GM23338 (cell line): ENCODE data around the gene FKBP8. TPM values are rescaled to one million over a fixed set of nuclear protein-coding genes. Genes with fewer than 3 reads are reported as not detected.
A peak's percentile ranks its signal among the peaks of the same experiment; 100 is the strongest.

Experiments used
- ATAC-seq: fragments of 200-7000 bp; cut with Tn5 transposase; 3 replicates; pipeline ENCODE4 v1.9.1; 2020
- DNase-seq: peaks from one replicate; pipeline ENCODE4 v3.0.0-alpha.2; 2015; ENCODE audit warnings: low spot score
- H2AFZ ChIP-seq: fragments of 200-600 bp; sonication (generic); 2 replicates; pipeline ENCODE4 v1.8.0; 2016; ENCODE audit warnings: antibody characterized with exemption, mild to moderate bottlenecking, moderate library complexity
- H3F3A ChIP-seq: fragments of 200-600 bp; sonication (generic); replicated peaks from 2 replicates; pipeline ENCODE4 v1.8.0; 2017; ENCODE audit warnings: antibody characterized with exemption, mixed run types, low read depth
- H3K27ac ChIP-seq: fragments of 200-600 bp; sonication (generic); 2 replicates; pipeline ENCODE4 v1.6.1; 2016; ENCODE audit warnings: low read depth
- H3K27me3 ChIP-seq: fragments of 200-600 bp; sonication (generic); 2 replicates; pipeline ENCODE4 v1.8.0; 2016; ENCODE audit warnings: mild to moderate bottlenecking, mixed run types, moderate library complexity; ENCODE audit not compliant: insufficient read depth
- H3K36me3 ChIP-seq: fragments of 200-600 bp; sonication (generic); 2 replicates; pipeline ENCODE4 v1.8.0; 2016; ENCODE audit warnings: mild to moderate bottlenecking; ENCODE audit not compliant: insufficient read depth
- H3K4me1 ChIP-seq: fragments of 200-600 bp; sonication (generic); 2 replicates; pipeline ENCODE4 v1.8.0; 2016; ENCODE audit warnings: mild to moderate bottlenecking, moderate library complexity; ENCODE audit not compliant: insufficient read depth
- H3K4me2 ChIP-seq: fragments of 200-600 bp; sonication (generic); 2 replicates; pipeline ENCODE4 v1.7.1; 2017; ENCODE audit warnings: mixed run types
- H3K4me3 ChIP-seq: fragments of 200-600 bp; sonication (generic); 2 replicates; pipeline ENCODE4 v1.6.1; 2016; ENCODE audit warnings: mixed run types
- H3K79me2 ChIP-seq: fragments of 200-600 bp; sonication (generic); replicated peaks from 2 replicates; pipeline ENCODE4 v1.8.0; 2017; ENCODE audit warnings: mild to moderate bottlenecking; ENCODE audit not compliant: insufficient read depth
- H3K9me2 ChIP-seq: fragments of 200-600 bp; sonication (generic); 2 replicates; pipeline ENCODE4 v1.8.0; 2017; ENCODE audit not compliant: insufficient read depth
- H4K20me1 ChIP-seq: fragments of 200-600 bp; sonication (generic); replicated peaks from 2 replicates; pipeline ENCODE4 v1.8.0; 2017; ENCODE audit warnings: mild to moderate bottlenecking; ENCODE audit not compliant: insufficient read depth
- H3K27ac Mint-ChIP-seq: 2 replicates; pipeline ENCODE4 v1.8.0; 2020; ENCODE audit warnings: inconsistent platforms, mild to moderate bottlenecking, moderate library complexity, mixed read lengths
- H3K27me3 Mint-ChIP-seq: 3 replicates; pipeline ENCODE4 v1.8.0; 2022; ENCODE audit warnings: low read depth, mild to moderate bottlenecking, moderate library complexity, mixed read lengths, inconsistent platforms; ENCODE audit not compliant: insufficient read depth, poor library complexity
- H3K36me3 Mint-ChIP-seq: 3 replicates; pipeline ENCODE4 v1.8.0; 2021; ENCODE audit warnings: low read depth, mild to moderate bottlenecking, inconsistent platforms, moderate library complexity, mixed read lengths
- H3K4me1 Mint-ChIP-seq: 3 replicates; pipeline ENCODE4 v1.8.0; 2020; ENCODE audit warnings: mild to moderate bottlenecking, inconsistent platforms, mixed read lengths
- H3K4me3 Mint-ChIP-seq: 3 replicates; pipeline ENCODE4 v1.8.0; 2021; ENCODE audit warnings: moderate library complexity, mild to moderate bottlenecking, inconsistent platforms, mixed read lengths
- H3K9me3 Mint-ChIP-seq: 3 replicates; pipeline ENCODE4 v1.8.0; 2020; ENCODE audit warnings: moderate library complexity, mild to moderate bottlenecking, inconsistent platforms, mixed read lengths
- CREB1 ChIP-seq: fragments of 250-450 bp; sonication (Bioruptor Pico); IDR thresholded peaks from 2 replicates; pipeline ENCODE4 v1.5.0; 2020; ENCODE audit warnings: low read depth, mild to moderate bottlenecking, moderate library complexity
- EZH2 ChIP-seq: fragments of 200-600 bp; sonication (generic); IDR thresholded peaks from one replicate; pipeline ENCODE4 v1.8.0; 2017; ENCODE audit warnings: antibody characterized with exemption, mild to moderate bottlenecking, low read depth; ENCODE audit not compliant: unreplicated experiment
- NANOG ChIP-seq: IDR thresholded peaks from 2 replicates; pipeline ENCODE4 v1.6.1; 2016; ENCODE audit warnings: antibody characterized with exemption, borderline replicate concordance
- POLR2AphosphoS5 ChIP-seq: IDR thresholded peaks from 2 replicates; pipeline ENCODE4 v1.6.1; 2016; ENCODE audit warnings: antibody characterized with exemption, low read depth
- polyA plus RNA-seq: library from polyadenylated mRNA; unstranded; fragments of >200 nt; fragmentation: Nextera tagmentation; extraction: Ambion mirVana; gene quantifications from 2 replicates; pipeline ENCODE4 v1.2.1, GENCODE V29; 2016
- total RNA-seq: library from RNA; depleted of rRNA; stranded (reverse); fragments of >200 nt; shearing (Covaris generic); gene quantifications from 2 replicates; pipeline ENCODE4 v1.2.3, GENCODE V29; 2014
- TF ChIP-seq, protein P1 (sequence below): IDR thresholded peaks from one replicate; pipeline ENCODE4 v1.6.1; 2018; ENCODE audit warnings: antibody characterized with exemption; ENCODE audit not compliant: unreplicated experiment
- TF ChIP-seq, protein P2 (sequence below), 2 experiments: fragments of 200-600 bp in 1 of 2; sonication (generic) in 1 of 2; conservative IDR thresholded peaks; 2 replicates each; pipeline versions ENCODE4 v1.5.1 to v1.6.1; 2016 to 2017; ENCODE audit warnings: antibody characterized with exemption in 2 of 2, low read depth in 2 of 2, mild to moderate bottlenecking in 2 of 2, moderate library complexity in 1 of 2
- TF ChIP-seq, protein P3 (sequence below): IDR thresholded peaks from 2 replicates; pipeline ENCODE4 v1.6.1; 2016; ENCODE audit warnings: antibody characterized with exemption

Gene FKBP8
- total and polyA plus RNA-seq, 2 experiments from 2014 or later = 158 to 367 TPM

DNA sequence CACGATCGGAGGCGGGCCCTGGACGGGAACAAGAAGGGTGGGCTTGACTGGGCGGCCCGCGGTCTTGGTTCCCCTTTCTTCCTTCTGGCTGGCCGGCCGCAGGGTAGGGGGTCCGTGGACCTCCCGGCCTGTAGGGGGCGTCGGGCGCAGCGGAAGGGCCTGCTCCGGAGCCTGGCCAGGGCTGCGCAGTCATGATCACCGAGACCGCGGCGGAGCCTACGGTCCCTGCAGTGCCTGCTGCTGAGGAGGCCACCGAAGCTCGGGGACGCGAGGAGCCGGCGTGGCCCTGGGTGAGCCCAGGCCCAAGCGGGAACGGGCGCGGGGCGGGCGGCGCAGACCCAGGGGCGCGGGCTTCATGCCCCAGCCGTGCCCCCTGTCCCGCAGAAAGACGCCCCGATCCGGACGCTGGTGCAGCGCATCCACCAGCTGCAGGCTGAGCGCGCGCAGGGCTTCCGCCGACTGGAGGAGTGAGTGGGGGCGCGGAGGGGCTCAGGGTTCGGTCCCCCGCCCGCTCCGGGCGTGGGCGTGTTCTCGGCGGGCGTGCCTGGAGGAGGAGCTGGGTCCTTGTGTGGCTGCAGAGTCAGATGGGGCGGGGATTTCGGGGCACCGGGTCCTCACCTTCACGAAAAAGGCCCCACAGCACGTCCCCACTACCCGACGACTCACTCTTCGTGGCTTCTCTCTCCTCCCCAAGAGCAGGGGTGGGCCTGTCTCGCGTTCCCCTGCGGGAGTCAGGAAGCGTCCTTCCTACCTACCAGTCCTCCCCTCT is 45.4 kb upstream of the FKBP8 start, which contains the start of gene REX1BD:
Gene REX1BD, plus strand, starts transcription at position 188 of the 769 bp plus-strand sequence. Its CDS starts 4 bp downstream, at position 192.
- Histone ChIP-seq H2AFZ (peak within 1 kb of the TSS; percentile 97), H3K36me3 (no peaks in the 10 kb centered on the region; the same call in 1 of the 2 replicates), H3K27ac (peak within 1 kb of the TSS; percentile 89), H3K9me2 (no peaks in the 10 kb centered on the region), H4K20me1 (no peaks in the 10 kb centered on the region; the same call in 1 of the 2 replicates), H3K79me2 (peaks cover 3% of the 10 kb centered on the region; the same call in 1 of the 2 replicates), H3K4me2 (peak within 1 kb of the TSS; percentile 75), H3K27me3 (no peaks in the 10 kb centered on the region), H3F3A (peaks cover 33% of the 10 kb centered on the region), H3K4me3 (peak within 1 kb of the TSS; percentile 91), H3K4me1 (peaks cover 16% of the 10 kb centered on the region)
- ATAC-seq = peak; percentile 70
- peak within 1 kb of the TSS; percentile 99 for H3K27ac Mint-ChIP-seq
- no peak for TF ChIP-seq NANOG
- TF ChIP-seq, protein P1, sequence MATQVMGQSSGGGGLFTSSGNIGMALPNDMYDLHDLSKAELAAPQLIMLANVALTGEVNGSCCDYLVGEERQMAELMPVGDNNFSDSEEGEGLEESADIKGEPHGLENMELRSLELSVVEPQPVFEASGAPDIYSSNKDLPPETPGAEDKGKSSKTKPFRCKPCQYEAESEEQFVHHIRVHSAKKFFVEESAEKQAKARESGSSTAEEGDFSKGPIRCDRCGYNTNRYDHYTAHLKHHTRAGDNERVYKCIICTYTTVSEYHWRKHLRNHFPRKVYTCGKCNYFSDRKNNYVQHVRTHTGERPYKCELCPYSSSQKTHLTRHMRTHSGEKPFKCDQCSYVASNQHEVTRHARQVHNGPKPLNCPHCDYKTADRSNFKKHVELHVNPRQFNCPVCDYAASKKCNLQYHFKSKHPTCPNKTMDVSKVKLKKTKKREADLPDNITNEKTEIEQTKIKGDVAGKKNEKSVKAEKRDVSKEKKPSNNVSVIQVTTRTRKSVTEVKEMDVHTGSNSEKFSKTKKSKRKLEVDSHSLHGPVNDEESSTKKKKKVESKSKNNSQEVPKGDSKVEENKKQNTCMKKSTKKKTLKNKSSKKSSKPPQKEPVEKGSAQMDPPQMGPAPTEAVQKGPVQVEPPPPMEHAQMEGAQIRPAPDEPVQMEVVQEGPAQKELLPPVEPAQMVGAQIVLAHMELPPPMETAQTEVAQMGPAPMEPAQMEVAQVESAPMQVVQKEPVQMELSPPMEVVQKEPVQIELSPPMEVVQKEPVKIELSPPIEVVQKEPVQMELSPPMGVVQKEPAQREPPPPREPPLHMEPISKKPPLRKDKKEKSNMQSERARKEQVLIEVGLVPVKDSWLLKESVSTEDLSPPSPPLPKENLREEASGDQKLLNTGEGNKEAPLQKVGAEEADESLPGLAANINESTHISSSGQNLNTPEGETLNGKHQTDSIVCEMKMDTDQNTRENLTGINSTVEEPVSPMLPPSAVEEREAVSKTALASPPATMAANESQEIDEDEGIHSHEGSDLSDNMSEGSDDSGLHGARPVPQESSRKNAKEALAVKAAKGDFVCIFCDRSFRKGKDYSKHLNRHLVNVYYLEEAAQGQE = no peak
- TF ChIP-seq POLR2AphosphoS5 = peak; percentile 88
- TF ChIP-seq EZH2 = no peak
- TF ChIP-seq, protein P2, sequence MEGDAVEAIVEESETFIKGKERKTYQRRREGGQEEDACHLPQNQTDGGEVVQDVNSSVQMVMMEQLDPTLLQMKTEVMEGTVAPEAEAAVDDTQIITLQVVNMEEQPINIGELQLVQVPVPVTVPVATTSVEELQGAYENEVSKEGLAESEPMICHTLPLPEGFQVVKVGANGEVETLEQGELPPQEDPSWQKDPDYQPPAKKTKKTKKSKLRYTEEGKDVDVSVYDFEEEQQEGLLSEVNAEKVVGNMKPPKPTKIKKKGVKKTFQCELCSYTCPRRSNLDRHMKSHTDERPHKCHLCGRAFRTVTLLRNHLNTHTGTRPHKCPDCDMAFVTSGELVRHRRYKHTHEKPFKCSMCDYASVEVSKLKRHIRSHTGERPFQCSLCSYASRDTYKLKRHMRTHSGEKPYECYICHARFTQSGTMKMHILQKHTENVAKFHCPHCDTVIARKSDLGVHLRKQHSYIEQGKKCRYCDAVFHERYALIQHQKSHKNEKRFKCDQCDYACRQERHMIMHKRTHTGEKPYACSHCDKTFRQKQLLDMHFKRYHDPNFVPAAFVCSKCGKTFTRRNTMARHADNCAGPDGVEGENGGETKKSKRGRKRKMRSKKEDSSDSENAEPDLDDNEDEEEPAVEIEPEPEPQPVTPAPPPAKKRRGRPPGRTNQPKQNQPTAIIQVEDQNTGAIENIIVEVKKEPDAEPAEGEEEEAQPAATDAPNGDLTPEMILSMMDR (conservative IDR thresholded peaks at IDR 0.05; ENCODE audit: low read depth in 2 of 2) = peak; percentile 75 to 92
- TF ChIP-seq, protein P3, sequence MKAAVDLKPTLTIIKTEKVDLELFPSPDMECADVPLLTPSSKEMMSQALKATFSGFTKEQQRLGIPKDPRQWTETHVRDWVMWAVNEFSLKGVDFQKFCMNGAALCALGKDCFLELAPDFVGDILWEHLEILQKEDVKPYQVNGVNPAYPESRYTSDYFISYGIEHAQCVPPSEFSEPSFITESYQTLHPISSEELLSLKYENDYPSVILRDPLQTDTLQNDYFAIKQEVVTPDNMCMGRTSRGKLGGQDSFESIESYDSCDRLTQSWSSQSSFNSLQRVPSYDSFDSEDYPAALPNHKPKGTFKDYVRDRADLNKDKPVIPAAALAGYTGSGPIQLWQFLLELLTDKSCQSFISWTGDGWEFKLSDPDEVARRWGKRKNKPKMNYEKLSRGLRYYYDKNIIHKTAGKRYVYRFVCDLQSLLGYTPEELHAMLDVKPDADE = peak; percentile 68; the same call in 1 of the 2 replicates
- peak; percentile 47 for TF ChIP-seq CREB1 (CRISPR knock-in tag)
- 0 out of 3 replicates have a peak, but pooled peaks cover 4% of the 10 kb centered on the region for H3K9me3 Mint-ChIP-seq
- DNase-seq = peak; percentile 88
- H3K27me3 Mint-ChIP-seq = peaks cover 40% of the 10 kb centered on the region
- H3K36me3 Mint-ChIP-seq = peaks cover 17% of the 10 kb centered on the region
- peak within 1 kb of the TSS; percentile 86 for H3K4me3 Mint-ChIP-seq
- H3K4me1 Mint-ChIP-seq = peaks cover 25% of the 10 kb centered on the region
